RKO (cell line): ENCODE results near the gene DCUN1D1.

Experiments
- DNase-seq: peaks from one replicate; pipeline ENCODE4 v3.0.0-alpha.2; 2016; ENCODE audit warnings: low spot score

Gene DCUN1D1

DNA sequence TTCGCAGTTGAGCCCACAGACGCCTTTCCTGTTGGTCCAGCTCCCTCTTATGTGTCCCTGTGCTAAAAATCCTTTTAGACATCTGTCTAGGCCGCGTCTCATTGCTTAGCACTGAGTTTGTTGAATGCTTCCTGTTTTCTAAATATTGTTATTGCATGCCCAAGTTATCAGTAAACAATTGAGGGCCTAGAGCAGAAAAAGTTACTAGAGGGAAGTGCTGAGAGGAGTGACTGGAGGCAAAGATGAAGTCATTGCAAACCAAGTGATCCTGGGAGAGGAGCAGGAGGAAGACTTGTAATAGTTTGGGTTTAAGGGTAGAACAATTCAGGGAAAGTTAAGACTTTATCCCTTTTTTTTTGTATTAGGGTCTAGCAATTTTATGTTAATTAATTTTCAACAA, 88.1 kb downstream of the DCUN1D1 start:
- no peak for DNase-seq

DNA sequence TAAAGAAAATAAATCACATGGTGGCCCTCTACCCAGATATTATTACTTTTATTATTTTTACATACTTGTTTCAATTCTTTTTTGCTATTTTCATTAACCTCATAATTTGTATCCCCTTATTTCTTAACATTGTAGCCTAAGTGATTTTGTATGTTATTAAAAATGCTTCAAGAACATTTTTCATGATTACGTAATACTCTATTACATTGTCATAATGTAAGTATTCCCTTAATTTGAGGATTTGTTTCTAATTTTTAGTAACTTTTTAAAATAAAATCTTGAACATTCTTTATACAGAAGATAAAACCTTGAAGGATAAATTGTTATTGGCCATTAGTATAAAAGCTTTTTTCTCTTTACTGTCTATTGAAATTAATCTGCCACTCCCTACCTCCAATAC, 89.0 kb downstream of the DCUN1D1 start:
- no peak for DNase-seq

DNA sequence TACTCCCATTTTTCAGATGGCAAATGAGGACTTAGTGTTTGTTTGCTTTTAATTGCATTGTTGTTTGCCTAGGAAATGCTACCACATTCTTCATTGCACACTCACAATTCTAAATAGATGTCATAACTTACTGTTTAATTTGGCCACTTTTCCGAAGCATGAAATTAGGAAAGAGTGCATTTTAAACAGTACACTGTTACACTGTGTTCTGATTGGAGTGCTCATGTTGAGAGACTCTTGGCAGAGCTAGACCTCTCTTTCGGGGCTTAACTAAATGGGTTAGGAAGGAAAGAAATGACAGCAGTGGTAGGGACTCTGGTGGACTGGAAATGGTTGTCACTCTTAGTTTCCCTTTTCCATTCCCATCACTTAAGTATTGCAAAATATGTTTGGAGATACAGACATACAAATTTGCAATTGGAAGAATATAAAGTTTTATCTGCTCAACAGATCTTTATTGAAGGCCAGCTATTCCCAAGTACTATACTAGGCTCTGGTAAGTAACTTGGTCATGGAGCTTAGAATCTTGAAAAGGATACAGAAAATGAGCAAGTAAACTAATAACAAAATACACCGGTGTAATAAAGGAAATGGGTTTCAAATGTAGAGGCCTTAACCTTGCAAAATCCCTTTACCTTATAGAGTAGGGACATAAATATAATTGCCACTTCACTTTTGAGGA, 90.2 kb downstream of the DCUN1D1 start:
- no peak for DNase-seq
